PC-3 (cell line): ENCODE measurements around the gene FAM50B. TPM values are rescaled to one million over a fixed set of nuclear protein-coding genes. Genes with fewer than 3 reads are reported as not detected.

Experiments
- ATAC-seq: fragments of 200-7000 bp; cut with Tn5 transposase; 2 replicates; pipeline ENCODE4 v1.9.1; 2020; ENCODE audit warnings: mild to moderate bottlenecking, moderate library complexity
- BruUV-seq: library from RNA; stranded (reverse); fragments of 400-500 nt; replicated peaks from 2 replicates; lab custom pipeline; 2021; lab: Mats Ljungman, UMichigan
- CTCF ChIA-PET: fragments of 300-600 bp; sonication (Branson Sonifier 250); formaldehyde crosslinking; loops from one replicate; lab custom pipeline; 2022; ENCODE audit warnings: antibody characterized with exemption; lab: Charles Lee
- POLR2A ChIA-PET: fragments of 300-600 bp; sonication (Branson Sonifier 250); formaldehyde crosslinking; loops from one replicate; lab custom pipeline; 2022; ENCODE audit warnings: antibody characterized with exemption; ENCODE audit not compliant: unreplicated experiment; lab: Charles Lee
- DNase-seq: peaks from one replicate; pipeline ENCODE4 v3.0.0-alpha.2; 2015
- H2AFZ ChIP-seq: fragments of 300-600 bp; sonication (generic); 2 replicates; pipeline ENCODE4 v1.6.0; 2016; ENCODE audit warnings: antibody characterized with exemption, low read length
- H3F3A ChIP-seq: fragments of 300-600 bp; sonication (generic); one replicate; pipeline ENCODE4 v1.6.0; 2017; ENCODE audit warnings: antibody characterized with exemption, low read length, control low read depth, mild to moderate bottlenecking; ENCODE audit not compliant: unreplicated experiment
- H3K27ac ChIP-seq: fragments of 300-600 bp; sonication (generic); 2 replicates; pipeline ENCODE4 v1.5.1; 2016; ENCODE audit warnings: mild to moderate bottlenecking, low read length
- H3K27me3 ChIP-seq: fragments of 300-600 bp; sonication (generic); 2 replicates; pipeline ENCODE4 v1.6.1; 2016; ENCODE audit warnings: low read length, mixed read lengths
- H3K36me3 ChIP-seq: fragments of 300-600 bp; sonication (generic); 2 replicates; pipeline ENCODE4 v1.6.1; 2016; ENCODE audit warnings: low read depth, mixed run types, low read length, mixed read lengths
- H3K4me1 ChIP-seq: fragments of 300-600 bp; sonication (generic); 2 replicates; pipeline ENCODE4 v1.5.1; 2016; ENCODE audit warnings: low read length; ENCODE audit not compliant: insufficient read depth
- H3K4me2 ChIP-seq: fragments of 300-600 bp; sonication (generic); 2 replicates; pipeline ENCODE4 v1.6.0; 2016; ENCODE audit warnings: low read length
- H3K4me3 ChIP-seq: fragments of 300-600 bp; sonication (generic); 2 replicates; pipeline ENCODE4 v1.5.1; 2016; ENCODE audit warnings: mild to moderate bottlenecking, low read length, mixed read lengths
- H3K79me2 ChIP-seq: fragments of 300-600 bp; sonication (generic); 2 replicates; pipeline ENCODE4 v1.6.1; 2017; ENCODE audit warnings: low read length, mixed read lengths
- H3K9ac ChIP-seq: fragments of 300-600 bp; sonication (generic); 2 replicates; pipeline ENCODE4 v1.6.0; 2016; ENCODE audit warnings: mild to moderate bottlenecking, low read length
- H3K9me2 ChIP-seq: fragments of 300-600 bp; sonication (generic); replicated peaks from 2 replicates; pipeline ENCODE4 v1.6.1; 2016; ENCODE audit warnings: mixed run types, low read length, mixed read lengths
- H3K9me3 ChIP-seq: fragments of 300-600 bp; sonication (generic); 2 replicates; pipeline ENCODE4 v1.6.1; 2016; ENCODE audit warnings: low read length, mixed read lengths
- H4K20me1 ChIP-seq: fragments of 300-600 bp; sonication (generic); 2 replicates; pipeline ENCODE4 v1.6.1; 2016; ENCODE audit warnings: low read length, mixed read lengths
- EZH2 ChIP-seq: fragments of 300-600 bp; sonication (generic); IDR thresholded peaks from one replicate; pipeline ENCODE4 v1.6.1; 2017; ENCODE audit warnings: antibody characterized with exemption, mild to moderate bottlenecking, low read length; ENCODE audit not compliant: unreplicated experiment
- EZH2phosphoT487 ChIP-seq: fragments of 300-600 bp; sonication (generic); IDR thresholded peaks from 2 replicates; pipeline ENCODE4 v1.6.1; 2018; ENCODE audit warnings: mild to moderate bottlenecking, antibody characterized with exemption, low read length, borderline replicate concordance
- intact Hi-C: fragments of 100-400 bp; cut with micrococcal nuclease; formaldehyde crosslinking; loops from 2 replicates; pipeline ENCODE4 v1.9.0; 2023
- total RNA-seq: library from RNA; depleted of rRNA; stranded (reverse); fragments of >200 nt; gene quantifications from 2 replicates; pipeline ENCODE4 v1.2.3, GENCODE V29; 2014
- TF ChIP-seq, protein P1 (sequence below): fragments of 300-600 bp; sonication (generic); conservative IDR thresholded peaks from 2 replicates; pipeline ENCODE4 v1.5.1; 2017; ENCODE audit warnings: antibody characterized with exemption, low read depth, mild to moderate bottlenecking, low read length

FAM50B gene
- total RNA-seq, 1 experiment from 2014 or later: 8.3 TPM

DNA sequence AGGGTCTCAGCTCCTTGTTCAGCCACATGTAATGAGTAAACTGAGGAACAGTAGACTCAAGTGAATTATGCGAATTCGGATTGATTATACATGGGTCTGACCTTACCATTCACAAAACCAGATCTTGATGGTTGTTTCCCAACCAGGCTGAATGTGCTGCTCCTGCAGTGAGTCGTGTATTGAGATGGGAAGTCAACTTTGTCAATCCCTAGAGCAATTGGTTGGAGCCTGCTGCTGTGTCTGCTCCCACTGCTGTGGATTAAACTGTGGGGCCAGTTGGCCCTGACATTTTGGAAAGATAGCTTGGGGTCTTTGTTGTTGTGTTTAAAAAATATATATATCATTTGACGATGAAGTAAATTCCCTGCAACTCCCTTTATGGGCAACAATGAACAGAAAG, 23.9 kb downstream of the FAM50B start:
- intact Hi-C loops: no loop called here

DNA sequence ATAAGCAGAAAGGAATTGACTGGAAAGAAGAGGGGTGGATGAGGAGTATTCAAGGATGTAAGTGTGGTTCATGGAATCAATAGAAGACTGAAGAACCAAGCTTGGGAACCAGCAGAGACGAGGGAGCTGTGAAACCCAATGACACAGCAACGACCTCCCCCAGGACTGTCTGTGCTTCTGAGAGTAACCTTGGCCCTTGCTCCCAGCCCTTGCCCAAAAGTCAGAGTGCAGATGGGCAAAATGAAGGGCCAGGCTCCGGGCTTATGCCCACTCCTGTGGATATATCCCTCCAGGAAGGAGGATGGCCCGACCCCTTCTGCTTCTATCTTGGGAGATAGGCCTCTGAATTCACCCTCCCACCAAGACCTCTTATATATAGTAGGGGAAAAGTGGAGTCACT, 24.9 kb downstream of the FAM50B start:
- no peaks in the 10 kb centered on the region for H3K79me2 ChIP-seq
- H3K27me3 ChIP-seq: no peaks in the 10 kb centered on the region
- H3K9me3 ChIP-seq: no peaks in the 10 kb centered on the region
- ChIA-PET CTCF (no interaction called here), POLR2A (no interaction called here)
- peaks cover 9% of the 10 kb centered on the region for H3K4me1 ChIP-seq
- no peaks in the 10 kb centered on the region for H3K36me3 ChIP-seq
- intact Hi-C loops: no loop called here
- no peak overlapping the region for H3K4me2 ChIP-seq
- DNase-seq (no peak), ATAC-seq (no peak)
- no peak overlapping the region for H3K4me3 ChIP-seq
- BruUV-seq: no TSS peak
- H3K9me2 ChIP-seq: no peaks in the 10 kb centered on the region
- H3F3A ChIP-seq: no peaks in the 10 kb centered on the region
- no peaks in the 10 kb centered on the region for H4K20me1 ChIP-seq
- no peak overlapping the region for H3K27ac ChIP-seq
- H3K9ac ChIP-seq: no peak overlapping the region
- no peak overlapping the region for H2AFZ ChIP-seq
- no peak for TF ChIP-seq EZH2phosphoT487
- no peak for TF ChIP-seq EZH2
- TF ChIP-seq, protein P1, sequence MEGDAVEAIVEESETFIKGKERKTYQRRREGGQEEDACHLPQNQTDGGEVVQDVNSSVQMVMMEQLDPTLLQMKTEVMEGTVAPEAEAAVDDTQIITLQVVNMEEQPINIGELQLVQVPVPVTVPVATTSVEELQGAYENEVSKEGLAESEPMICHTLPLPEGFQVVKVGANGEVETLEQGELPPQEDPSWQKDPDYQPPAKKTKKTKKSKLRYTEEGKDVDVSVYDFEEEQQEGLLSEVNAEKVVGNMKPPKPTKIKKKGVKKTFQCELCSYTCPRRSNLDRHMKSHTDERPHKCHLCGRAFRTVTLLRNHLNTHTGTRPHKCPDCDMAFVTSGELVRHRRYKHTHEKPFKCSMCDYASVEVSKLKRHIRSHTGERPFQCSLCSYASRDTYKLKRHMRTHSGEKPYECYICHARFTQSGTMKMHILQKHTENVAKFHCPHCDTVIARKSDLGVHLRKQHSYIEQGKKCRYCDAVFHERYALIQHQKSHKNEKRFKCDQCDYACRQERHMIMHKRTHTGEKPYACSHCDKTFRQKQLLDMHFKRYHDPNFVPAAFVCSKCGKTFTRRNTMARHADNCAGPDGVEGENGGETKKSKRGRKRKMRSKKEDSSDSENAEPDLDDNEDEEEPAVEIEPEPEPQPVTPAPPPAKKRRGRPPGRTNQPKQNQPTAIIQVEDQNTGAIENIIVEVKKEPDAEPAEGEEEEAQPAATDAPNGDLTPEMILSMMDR: no peak

More for the DNA sequence above, 23.9 kb downstream of the FAM50B start:
- POLR2A ChIA-PET: no interaction called here
- Histone ChIP-seq H3K27me3 (no peaks in the 10 kb centered on the region), H3K4me1 (peaks cover 9% of the 10 kb centered on the region), H3K9me3 (no peaks in the 10 kb centered on the region), H3K4me3 (no peak overlapping the region), H4K20me1 (no peaks in the 10 kb centered on the region), H3K27ac (no peak overlapping the region), H3K36me3 (no peaks in the 10 kb centered on the region), H3K4me2 (no peak overlapping the region), H3K79me2 (no peaks in the 10 kb centered on the region), H3F3A (no peaks in the 10 kb centered on the region), H3K9ac (no peak overlapping the region), H2AFZ (no peak overlapping the region), H3K9me2 (no peaks in the 10 kb centered on the region)
- CTCF ChIA-PET: no interaction called here
- ATAC-seq (no peak), DNase-seq (no peak)
- TF ChIP-seq EZH2phosphoT487 (no peak), EZH2 (no peak)
- TF ChIP-seq, protein P1: no peak
- no TSS peak for BruUV-seq

DNA sequence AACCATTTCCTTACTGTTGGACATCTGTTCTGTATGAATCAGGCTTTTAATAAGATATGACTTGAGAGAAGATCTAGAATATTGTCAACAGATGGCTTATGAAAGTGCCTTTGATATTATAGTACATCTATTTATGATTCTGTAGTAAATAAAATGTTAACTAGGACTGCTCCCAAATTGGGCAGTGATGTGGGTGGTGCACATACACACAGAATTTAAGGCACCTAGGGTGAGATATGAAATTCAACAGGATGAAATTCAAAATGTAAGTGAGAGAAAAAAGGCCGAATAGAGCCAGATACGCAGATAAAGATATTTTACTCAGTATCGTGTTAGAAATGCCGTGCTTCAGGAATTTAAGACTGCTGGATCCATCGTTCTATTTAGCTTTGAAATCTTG, 26.3 kb downstream of the FAM50B start:
- H3K4me3 ChIP-seq: no peak overlapping the region
- no peak overlapping the region for H3K4me2 ChIP-seq
- no peak for DNase-seq
- H4K20me1 ChIP-seq: no peaks in the 10 kb centered on the region
- H3K27ac ChIP-seq: no peak overlapping the region
- CTCF ChIA-PET: no interaction called here
- no peaks in the 10 kb centered on the region for H3K79me2 ChIP-seq
- no peaks in the 10 kb centered on the region for H3K9me2 ChIP-seq
- H3F3A ChIP-seq: no peaks in the 10 kb centered on the region
- no peaks in the 10 kb centered on the region for H3K36me3 ChIP-seq
- no peak for ATAC-seq
- no peak overlapping the region for H2AFZ ChIP-seq
- H3K27me3 ChIP-seq: no peaks in the 10 kb centered on the region
- H3K9me3 ChIP-seq: no peaks in the 10 kb centered on the region
- no peak overlapping the region for H3K9ac ChIP-seq
- intact Hi-C loops: no loop called here
- no TSS peak for BruUV-seq
- TF ChIP-seq EZH2 (no peak), EZH2phosphoT487 (no peak)
- TF ChIP-seq, protein P1: no peak
- H3K4me1 ChIP-seq: no peaks in the 10 kb centered on the region
- POLR2A ChIA-PET: no interaction called here
